Stimulated activated CD4-positive, alpha-beta T cell treated with anti-CD3 and anti-CD28 coated beads, TNF-alpha, amount 100 ng/mL, for 1 hour (primary cell): ENCODE measurements around the gene RAPGEF4.

Experiments used
- DNase-seq, 3 donors: peaks; one replicate each; pipeline ENCODE4 v3.0.0-alpha.2; 2020; ENCODE audit warnings: low read depth in 3 of 3, low spot score in 1 of 3

Gene RAPGEF4

GRCh38 chr2:172856606-172857005 is 121.0 kb downstream of the RAPGEF4 start:
- no peak for DNase-seq

- DNase-seq = no peak
Measured at GRCh38 chr2:172858473-172858745, 122.8 kb downstream of the RAPGEF4 start.

DNA sequence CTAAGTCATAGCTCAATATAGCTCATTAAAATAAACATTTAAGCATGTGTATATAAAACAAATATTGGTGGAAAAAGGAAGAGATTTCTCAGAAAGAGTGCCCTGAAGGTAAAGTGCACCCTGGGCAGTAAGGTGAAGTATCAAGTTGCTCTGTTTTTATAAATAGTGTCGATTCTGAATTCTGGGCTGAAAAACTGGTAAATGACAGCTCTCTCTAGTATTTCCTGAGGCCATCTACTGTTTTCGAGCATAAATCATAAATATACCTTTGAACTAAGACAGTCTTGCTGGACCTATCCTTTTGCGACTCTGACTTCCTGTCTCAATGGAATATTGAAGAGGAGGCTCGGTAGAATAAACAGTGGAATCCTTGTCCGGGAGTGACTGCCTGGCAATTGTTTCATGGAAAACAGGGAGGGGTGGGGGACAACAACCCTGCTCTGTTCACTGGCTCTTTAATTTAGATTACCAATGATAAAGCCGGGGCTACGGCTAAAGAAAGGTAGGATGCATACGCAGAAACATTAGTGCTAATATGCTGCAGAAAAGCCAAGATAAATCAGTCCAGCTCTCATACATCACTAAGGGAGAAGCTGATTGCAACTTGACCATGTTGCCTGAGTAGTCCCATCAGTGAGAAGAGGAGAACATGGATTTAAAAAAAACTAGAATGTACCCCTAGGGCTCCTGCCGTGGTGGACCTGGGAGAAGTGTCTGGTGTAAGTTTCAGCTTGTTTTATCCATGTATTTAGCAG is 124.1 kb downstream of the RAPGEF4 start:
- DNase-seq = no peak

DNA sequence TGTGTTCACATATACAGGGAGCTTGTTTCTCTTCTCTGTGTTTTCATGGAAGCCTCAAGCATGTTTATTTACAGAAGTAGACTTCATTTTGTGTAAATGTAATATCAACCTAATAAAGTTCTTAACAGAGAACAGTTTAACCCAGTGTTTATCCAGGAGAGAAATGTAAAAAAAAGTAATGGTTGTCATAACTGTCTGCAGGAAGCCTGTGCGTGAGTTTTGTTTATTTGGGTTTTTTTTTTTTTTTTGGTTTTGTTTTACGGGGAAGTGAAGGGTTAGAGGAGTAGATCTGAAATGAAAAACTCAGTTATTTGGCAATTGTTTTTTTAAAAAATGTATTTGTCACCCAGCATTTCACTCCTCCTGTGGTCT is 124.7 kb downstream of the RAPGEF4 start:
- no peak for DNase-seq

GRCh38 chr2:172861098-172861497 is 125.5 kb downstream of the RAPGEF4 start:
- DNase-seq = no peak

DNA sequence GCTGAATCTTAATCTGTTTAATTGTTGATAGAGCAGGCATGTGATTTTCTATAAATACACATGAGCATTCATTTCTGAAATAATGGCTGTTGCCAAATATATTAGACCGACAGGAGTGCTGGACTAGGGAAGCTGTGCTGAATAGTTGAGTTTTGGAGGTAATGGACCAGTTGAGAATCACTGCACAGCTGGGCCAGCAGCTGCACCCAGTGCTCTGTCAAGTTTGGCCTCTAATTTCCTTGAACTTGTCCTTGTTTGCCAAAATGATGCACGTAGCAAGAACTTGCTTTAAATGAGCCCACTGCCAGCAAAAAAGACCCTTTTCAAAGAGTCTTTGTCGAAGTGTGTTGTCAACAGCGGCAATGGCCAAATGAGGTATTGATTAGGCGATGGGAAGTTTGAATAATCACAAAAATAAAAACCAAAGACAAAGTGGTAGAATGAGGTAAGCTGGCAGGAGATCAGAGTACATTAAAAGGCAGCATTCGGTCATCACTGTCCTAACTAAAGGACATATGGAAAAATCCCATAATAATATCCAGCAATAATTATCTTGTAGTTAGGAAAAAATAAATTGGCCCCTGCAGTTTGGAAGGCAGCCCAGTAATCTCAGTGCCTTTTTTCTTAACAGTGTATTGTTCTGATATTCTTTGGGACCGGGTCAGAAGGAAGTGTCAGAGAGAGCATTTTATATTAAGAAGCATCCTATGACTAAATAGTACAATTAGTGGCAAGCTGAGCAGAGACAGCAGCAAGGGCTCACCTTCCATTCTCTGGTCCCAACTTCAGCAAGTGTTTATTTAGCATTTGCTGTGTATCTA is 126.2 kb downstream of the RAPGEF4 start:
- no peak for DNase-seq

- no peak for DNase-seq
Measured at GRCh38 chr2:172863341-172863740, 127.7 kb downstream of the RAPGEF4 start.

DNA sequence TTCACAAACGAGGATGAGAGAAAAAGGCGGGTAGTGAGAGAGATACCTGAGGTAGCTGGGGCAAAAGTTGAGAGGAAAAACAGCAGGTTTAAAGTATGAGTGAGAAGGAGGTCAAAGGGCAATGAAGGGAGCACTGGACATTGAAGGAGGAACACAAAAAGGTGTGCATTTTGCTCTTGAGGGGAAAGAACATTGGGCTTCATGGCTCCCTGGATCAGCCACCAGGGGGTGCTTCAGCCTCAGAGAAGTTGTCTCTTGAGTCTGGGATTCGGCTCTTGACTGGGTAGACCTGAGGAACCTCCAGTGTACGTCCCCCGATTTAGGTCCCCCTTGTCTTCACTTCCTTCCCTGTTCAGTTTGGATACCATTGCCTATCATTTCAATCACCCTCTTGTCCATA is 128.5 kb downstream of the RAPGEF4 start:
- peak in 1 of 3 donors; percentile 12 for DNase-seq

GRCh38 chr2:172865422-172865821 is 129.8 kb downstream of the RAPGEF4 start:
- DNase-seq = no peak

DNA sequence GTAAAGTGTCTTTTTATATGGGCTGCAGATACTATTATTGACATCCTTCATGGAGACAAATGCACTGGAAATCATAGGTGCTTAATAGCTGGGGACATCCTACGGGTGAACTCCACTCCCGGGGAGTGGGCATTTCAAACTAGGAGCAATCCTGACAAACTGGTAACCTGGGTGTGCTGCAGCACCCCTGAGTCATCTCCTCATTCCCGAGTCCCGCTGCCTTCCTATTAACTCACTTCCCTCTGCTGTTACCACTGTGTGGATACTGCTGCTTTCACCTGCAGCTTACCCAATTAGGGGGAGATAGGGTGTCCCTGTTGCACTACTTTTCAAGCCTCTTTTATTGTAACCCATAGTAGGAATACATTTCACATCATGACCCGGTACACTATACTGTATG is 134.2 kb downstream of the RAPGEF4 start:
- DNase-seq = no peak

- no peak for DNase-seq
Measured at GRCh38 chr2:172870396-172870795, 134.8 kb downstream of the RAPGEF4 start.

DNA sequence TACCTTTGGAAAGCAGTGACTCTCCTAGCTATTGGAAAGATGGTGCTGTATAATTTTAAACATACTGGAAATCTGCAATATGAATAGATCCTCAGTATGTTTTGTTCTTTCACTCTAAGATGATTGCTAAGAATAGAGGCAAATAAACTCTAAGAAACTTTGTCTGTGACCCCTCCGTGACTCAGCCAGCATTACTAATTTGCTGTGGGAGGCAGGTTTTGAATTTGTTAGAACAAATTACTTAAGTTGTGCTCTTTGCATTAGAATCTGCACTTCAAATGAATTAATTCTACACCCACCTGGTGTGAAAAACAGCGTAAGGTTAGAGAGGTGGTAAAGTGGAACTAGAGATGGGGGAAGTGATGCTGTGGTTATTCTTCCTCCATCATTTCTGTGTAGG is 142.2 kb downstream of the RAPGEF4 start:
- DNase-seq = no peak

DNA sequence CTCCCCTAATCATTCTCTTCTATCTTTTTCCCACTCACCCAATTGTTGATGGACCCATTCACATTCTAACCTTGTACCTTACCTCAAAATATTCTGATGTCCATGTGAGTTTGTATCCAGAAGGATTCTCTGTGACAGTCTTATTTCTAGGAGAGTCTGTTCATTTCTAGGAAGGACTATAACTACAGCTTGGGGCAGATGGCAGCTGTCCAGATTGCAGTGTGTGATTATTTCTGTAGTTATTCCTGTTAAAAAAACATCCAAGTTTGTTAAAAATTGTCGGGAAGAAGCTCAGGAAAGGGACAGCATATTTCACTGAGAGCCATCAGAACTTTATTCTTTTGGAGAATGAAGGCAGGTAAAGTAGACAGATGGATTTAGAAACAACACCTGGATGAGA is 142.6 kb downstream of the RAPGEF4 start:
- no peak for DNase-seq

DNA sequence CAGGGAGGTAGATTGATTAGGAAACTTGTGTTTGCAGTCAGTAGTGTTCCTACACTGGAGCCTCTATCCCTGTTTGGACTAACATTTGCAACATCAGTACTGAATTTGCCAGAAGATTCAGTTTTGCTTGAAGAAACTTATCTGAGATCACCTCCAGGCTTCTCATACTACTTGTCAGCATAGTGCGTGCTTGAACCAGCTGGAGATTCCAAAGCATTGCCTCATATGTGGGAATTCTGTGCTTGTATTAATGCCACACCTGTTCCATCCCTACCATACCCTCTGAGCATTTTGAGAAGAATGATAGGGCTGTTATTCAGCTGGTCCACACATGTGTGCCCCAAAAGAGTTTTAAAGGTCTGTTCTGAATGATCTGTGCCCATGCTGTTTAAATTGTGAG is 148.7 kb downstream of the RAPGEF4 start:
- DNase-seq = no peak

DNA sequence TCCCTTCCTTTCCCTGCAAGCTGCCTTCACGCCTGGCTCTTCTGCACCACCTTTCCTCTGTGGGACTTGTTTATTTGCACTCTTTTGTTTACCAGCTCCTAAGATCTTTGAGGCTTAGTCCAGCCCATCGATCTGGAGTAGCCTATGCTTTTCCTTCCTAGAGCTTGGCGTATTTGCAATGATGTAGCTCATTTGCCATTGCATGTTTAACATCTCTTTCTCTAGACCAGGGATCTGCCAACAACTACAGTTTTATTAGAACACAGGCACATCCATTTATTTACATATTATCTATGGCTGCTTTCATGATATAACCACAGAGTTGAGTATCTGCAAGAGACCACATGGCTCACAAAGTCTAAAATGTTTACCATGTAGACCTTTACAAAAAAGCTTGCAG is 150.4 kb downstream of the RAPGEF4 start:
- no peak for DNase-seq

DNA sequence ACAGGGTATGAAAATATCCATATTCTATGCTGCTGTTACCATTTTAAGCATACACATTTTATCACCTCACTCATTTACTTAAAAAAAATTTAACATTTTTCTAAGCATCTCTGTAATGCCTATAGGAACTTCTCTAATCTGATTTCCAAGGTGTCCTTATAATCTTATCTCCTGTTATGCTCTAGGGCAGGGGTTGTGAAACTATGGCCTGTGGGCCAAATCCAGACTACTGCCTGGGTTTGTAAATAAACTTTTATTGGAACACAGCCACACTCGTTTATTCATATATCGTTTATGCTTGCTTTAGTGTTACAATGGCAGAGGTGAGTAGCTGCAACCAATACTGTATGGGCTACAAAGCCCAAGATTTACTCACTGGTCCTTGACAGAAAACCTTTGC is 151.6 kb downstream of the RAPGEF4 start:
- no peak for DNase-seq

DNA sequence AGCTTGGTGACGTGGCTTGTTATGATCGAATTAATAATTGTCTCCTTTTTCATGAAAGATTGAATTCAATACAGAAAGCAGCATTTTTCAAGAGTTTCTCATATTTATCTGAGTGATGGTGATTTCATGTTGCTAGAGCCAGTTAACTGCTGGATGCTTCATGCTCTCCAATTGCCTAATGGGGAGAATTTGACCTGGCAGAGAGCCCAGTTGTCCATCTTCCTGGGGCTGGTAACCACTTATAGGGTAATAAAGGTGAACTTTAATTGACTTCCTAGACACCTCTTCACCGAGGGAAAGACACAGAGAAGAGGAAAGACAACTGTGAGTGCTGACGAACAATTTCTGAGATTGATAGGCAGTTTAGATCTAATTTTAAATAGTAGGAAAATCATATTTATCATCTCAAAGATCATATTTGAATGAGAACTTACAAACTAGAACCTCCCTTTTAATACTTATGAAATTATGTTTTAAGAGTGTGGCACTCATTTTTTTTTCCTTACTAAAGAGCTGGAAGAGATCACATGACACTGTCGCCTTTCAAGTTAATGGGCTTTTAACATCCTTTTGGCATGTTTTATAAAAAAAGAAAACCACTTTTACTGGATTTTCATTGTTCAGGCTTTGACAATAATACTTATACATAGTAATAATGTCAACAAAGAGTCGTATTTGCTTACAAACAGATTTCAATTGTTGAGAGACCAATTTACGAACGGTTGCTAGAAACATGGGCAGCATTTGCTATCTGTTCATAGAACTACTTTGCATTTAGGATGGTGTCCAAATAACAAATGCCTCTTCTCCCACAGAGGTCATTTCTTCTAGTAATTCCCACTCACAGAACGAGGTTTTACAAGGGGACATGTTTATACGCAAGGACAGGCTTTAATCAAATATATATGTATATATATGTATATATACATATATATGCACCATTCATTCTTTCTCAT is 153.3 kb downstream of the RAPGEF4 start:
- DNase-seq = no peak

DNA sequence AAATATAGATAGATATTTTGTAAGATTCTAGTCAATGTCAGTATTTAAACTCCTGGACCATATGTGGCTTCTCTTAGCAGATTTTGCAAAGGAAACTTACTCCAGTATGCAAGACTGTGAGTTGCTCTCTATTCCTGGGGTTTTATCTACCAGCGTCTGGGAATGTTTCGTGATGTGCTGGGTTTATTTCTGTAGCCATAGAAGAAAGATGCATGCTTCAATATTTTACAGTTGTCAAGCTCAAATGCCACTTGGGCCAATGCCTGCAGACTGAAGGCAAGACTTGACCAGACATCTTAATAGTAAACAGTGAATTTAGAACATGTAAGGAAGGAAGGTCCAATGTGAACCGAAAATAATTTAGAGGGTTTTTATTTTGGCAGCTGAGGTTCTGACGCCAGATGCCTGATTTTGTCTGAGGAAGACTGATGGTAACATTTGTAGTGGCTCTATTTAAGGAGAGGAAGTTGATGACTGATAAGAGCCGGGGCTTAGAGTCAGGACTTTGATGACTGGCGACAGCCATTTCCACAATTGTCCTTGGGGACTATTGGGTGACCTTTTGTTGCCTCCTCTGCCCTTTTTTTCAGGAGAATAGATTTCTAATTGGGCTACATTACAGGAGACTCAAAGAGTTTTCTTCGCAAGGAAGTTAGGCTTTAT is 154.3 kb downstream of the RAPGEF4 start:
- no peak for DNase-seq

GRCh38 chr2:172893111-172893510 is 157.5 kb downstream of the RAPGEF4 start:
- DNase-seq = no peak

DNA sequence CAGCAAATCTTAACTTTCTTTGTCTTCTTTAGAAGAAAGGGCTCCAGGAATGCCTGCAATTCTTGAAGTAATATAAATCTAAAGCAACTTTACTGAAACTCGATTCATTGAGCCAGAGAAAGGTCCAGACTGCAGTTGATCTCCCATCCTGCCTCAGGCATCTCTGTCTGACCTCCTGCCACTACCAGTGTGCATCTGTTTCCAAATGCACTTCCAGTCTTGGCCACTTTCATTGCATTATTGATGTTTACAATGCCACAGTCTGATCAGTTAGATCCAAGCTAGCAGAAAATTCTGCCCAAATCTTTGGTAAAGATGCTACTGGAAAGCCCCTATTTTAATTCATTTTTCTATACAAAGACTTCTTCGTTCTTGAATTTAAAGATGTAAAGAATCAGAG is 158.0 kb downstream of the RAPGEF4 start:
- DNase-seq = no peak

DNA sequence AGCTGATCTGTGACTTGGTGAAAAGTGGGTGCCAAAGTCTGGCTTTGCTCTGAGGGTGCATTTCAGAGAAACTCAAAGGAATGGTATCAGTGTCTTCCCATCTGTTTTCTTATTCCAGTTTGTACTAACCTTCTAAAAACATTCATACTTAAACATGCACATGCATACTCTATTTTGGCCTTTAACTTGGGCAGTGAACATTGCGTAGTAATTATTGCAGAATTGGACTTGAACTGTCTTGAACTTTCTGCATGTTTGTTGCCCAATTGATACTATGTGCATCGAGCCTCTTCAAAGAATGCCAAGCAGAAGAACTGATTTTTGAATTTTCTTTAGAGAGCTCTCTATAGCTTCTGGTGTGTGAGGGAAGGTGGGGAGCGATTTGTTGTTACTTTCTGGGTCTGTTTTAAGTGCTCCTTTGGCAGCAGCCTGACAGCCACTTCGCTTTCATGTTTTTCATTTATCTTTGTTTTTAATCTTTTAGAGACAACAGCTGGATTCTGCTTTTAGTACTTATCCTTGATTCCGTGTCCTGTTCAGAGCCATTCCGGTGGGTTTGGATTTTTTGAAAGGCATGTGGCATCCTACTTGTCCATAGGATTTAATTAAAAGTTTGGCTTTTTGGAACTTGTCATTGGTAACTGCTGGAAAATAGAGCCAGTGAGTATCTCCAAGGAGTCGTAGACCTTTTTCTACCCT is 159.2 kb downstream of the RAPGEF4 start:
- no peak for DNase-seq
